Esophagus muscularis mucosa (tissue), 4 donors: Measurements from ENCODE around the gene SPTBN1.

Source experiments
- CTCF ChIP-seq, 3 experiments: fragments of 200-600 bp in 2 of 3; fragments of 450-650 bp in 1 of 3; sonication (generic) in 2 of 3; IDR thresholded peaks; one replicate each; pipeline ENCODE4 v1.5.1; 2017 to 2019; ENCODE audit warnings: antibody characterized with exemption in 3 of 3, mild to moderate bottlenecking in 2 of 3, moderate library complexity in 1 of 3
- EP300 ChIP-seq: sonication (generic); formaldehyde crosslinking; IDR thresholded peaks from one replicate; pipeline ENCODE4 v1.6.1; 2017; ENCODE audit warnings: antibody characterized with exemption
- POLR2A ChIP-seq: fragments of 450-650 bp; IDR thresholded peaks from one replicate; pipeline ENCODE4 v1.6.1; 2017; ENCODE audit warnings: antibody characterized with exemption, moderate library complexity, mild to moderate bottlenecking, low read depth
- POLR2AphosphoS5 ChIP-seq, 2 donors: sonication (generic); formaldehyde crosslinking; IDR thresholded peaks; one replicate each; pipeline ENCODE4 v1.6.1; 2017; ENCODE audit warnings: antibody characterized with exemption in 2 of 2

GRCh38 chr2:54680397-54681041, 224.4 kb downstream of the SPTBN1 start:
- no peak for TF ChIP-seq POLR2A
- TF ChIP-seq CTCF (IDR thresholded peaks at IDR 0.05), result no peak
- no peak for TF ChIP-seq POLR2AphosphoS5 (IDR thresholded peaks at IDR 0.05)
- no peak for TF ChIP-seq EP300
